Fibroblast of pulmonary artery (primary cell): Measurements from ENCODE around the gene EFNA4.

Experiments used
- DNase-seq: peaks from one replicate; pipeline ENCODE4 v3.0.0-alpha.2; 2010; ENCODE audit warnings: low read depth
- H3K4me3 ChIP-seq: replicated peaks from 2 replicates; pipeline ENCODE4 v1.5.1; 2011; ENCODE audit warnings: low read depth, mild to moderate bottlenecking, control low read depth, low read length, moderate library complexity
- TF ChIP-seq, protein P1 (sequence below): IDR thresholded peaks from 2 replicates; pipeline ENCODE4 v1.5.1; 2011; ENCODE audit warnings: mild to moderate bottlenecking, control low read depth, low read length, inconsistent platforms; ENCODE audit errors: missing control alignments

EFNA4 gene

DNA sequence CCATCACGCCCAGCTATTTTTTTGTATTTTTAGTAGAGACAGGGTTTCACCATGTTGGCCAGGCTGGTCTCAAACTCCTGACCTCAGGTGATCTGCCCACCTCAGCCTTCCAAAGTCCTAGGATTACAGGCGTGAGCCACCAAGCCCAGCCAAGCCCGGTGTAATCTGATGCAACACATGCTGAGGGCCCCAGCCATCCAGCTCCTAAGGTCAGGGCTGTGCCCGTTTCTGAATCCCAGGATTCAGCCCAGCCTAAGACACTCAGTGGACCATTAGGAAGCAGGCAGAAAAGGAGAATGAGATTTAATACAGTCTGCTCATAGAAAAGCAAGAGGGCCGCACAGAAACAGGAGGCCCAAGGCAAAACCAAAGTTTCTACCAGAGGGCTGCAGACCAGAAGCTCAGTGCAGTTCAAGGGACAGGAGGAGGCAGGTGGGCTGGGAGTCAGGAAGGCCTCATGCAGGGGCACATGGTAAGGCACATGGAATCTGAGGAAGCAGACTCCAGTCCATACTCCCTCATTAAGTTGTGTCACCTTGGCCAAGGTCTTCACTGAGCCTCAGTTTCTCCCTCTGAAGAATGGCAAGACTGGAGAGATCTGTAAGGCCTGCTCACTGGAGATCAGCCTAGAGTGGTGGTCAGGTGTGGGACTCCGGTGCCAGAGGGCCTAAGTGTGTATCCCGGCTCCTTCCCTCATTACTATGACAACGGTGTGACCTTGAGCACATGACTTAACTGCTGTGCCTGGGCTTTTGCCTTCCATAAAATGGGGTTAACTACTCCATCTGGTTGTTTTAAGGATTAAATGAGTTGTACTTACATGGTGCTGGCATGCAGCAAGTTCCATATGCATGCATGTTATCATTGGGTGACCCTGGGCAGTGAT is 14.8 kb upstream of the EFNA4 start:
- H3K4me3 ChIP-seq, result no peak overlapping the region
- DNase-seq, result no peak
- TF ChIP-seq, protein P1, sequence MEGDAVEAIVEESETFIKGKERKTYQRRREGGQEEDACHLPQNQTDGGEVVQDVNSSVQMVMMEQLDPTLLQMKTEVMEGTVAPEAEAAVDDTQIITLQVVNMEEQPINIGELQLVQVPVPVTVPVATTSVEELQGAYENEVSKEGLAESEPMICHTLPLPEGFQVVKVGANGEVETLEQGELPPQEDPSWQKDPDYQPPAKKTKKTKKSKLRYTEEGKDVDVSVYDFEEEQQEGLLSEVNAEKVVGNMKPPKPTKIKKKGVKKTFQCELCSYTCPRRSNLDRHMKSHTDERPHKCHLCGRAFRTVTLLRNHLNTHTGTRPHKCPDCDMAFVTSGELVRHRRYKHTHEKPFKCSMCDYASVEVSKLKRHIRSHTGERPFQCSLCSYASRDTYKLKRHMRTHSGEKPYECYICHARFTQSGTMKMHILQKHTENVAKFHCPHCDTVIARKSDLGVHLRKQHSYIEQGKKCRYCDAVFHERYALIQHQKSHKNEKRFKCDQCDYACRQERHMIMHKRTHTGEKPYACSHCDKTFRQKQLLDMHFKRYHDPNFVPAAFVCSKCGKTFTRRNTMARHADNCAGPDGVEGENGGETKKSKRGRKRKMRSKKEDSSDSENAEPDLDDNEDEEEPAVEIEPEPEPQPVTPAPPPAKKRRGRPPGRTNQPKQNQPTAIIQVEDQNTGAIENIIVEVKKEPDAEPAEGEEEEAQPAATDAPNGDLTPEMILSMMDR, result no peak

DNA sequence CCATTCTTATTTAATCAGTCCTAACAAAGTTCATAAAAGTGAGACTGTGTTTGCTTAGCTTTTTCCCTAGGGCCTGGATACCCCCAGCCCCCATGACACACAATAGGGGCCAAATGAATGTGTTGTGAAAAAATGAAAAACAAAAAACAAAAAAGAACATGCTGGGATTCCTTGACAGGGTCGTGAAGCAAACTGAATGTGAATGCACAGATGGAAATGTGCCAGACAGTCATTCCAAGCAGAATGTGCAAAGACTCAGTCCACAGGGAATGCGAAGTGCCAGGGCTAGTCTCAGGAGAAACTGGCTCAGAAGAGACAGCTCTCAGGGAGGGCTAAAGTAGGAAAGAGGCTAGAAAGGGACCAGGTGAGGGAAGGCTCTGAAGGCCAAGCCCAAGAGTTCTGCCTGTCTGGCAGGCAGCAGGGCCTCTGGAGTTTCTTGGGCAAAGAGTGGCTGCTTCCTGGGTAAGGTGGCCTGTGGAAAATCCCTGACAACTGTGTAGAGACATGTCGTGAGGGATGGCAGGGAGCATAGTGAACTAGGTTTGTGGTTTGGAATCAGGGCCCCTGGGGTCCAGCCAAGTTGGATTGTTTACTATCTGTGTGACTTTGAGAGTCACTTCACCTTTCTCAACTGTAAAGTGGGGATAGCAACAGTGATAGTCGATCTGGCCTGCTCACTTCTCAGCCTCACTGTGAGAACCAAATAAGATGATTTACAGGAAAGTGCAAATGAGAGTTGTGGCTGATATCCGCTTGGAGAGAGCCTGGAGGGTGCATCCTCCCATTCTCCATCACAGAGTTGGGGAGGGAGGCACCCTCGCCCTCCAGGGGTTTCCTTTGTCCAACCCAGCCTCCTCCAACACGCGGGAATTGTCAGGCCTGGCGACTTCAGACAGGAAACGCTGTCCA is 13.6 kb upstream of the EFNA4 start:
- TF ChIP-seq, protein P1, result no peak
- peak overlapping the region; percentile 70 for H3K4me3 ChIP-seq
- DNase-seq, result peak; percentile 47

DNA sequence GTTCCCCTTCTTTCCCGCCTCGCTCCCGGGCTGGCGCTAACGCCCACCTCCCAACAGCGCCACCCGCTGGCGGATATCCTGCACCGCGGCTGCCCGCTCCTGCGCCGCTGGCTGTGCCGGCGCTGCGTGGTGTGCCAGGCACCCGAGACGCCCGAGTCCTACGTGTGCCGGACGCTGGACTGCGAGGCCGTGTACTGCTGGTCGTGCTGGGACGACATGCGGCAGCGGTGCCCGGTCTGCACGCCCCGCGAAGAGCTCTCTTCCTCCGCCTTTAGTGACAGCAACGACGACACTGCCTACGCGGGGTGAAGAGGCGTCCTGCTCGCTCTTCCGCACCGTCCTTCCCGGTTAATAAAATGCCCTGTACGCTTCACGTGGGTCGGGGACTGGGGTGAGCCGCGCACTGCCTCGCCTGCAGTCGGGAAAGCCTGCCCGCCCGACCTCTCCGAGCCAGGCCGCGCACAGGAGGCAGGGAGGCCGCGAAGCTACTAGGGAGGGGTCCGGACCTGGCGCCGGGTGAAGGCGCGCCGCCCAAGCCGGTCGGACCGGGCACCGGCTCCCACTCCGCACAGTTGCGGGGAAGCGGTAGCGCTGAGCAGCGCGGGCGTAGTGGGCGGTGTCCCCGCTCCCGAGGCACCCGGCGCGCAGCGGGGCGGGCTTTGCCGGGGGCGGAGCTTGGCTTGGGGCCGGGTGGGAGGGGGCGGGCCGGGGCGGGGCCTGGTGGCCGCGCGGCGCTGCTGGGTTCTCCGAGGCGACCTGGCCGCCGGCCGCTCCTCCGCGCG is 12.8 kb upstream of the EFNA4 start, which contains the start of gene ADAM15:
Gene ADAM15, plus strand, starts transcription at position 757 of the 782 bp plus-strand sequence. CDS start 71 bp downstream, outside the sequence.
- H3K4me3 ChIP-seq, result peak within 1 kb of the TSS; percentile 70
- TF ChIP-seq, protein P1, result peak; percentile 64
- DNase-seq, result peak; percentile 56

DNA sequence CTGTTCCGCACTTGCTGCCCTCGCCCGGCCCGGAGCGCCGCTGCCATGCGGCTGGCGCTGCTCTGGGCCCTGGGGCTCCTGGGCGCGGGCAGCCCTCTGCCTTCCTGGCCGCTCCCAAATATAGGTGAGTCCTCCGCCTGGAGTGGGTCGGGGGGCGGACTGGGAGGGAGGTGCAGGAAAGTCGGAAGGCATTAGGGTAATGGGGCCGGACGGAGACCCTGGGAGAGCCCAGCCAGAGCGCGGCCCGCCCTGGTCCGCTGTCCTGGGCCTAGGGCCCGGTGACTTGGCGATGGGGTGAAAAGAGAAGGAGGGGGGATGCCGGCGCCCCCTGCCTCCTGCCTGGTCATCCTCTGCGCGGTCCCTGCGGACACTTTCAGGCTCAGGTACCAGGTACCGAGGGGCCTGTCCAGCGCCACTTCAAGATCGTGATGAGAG is 12.2 kb upstream of the EFNA4 start:
- peak overlapping the region; percentile 70 for H3K4me3 ChIP-seq
- DNase-seq, result no peak
- TF ChIP-seq, protein P1, result no peak

DNA sequence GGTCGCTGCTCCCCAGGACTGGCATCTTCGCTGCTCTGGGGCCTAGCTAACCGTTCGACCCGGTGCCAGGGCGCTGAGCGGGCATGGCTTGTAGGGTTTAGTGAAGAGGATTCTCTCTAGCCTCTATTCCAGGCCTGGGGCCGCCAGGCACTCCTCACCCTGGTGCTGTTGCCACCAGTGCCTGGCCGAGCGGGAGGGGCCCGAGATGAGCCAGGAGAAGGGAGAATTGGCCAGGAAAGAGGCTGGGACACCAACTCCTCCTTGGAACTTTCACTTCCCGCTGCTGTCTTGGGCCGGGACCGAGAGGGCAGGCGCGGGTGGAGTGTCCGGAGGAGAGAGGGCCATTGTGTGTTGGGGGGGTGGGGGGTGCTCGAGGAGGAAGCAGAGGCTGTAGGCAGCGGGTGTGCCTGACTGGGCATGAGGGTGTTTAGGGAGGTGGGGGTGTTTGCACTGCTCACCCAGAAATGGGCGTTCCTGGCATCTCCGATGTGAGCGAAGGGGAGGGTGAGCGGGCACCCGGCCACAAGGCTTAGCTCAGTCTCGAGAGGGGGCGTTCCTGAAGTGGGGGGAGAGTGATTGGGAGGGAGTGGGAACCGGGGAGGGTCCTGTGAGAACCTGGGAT is 11.7 kb upstream of the EFNA4 start:
- H3K4me3 ChIP-seq, result peak overlapping the region; percentile 70
- TF ChIP-seq, protein P1, result no peak
- DNase-seq, result peak; percentile 29
